Measurements from ENCODE around the gene MACROD2.
"Not testable (repeated sequence)": the region's sequence is repeated elsewhere in the genome, so short reads cannot be mapped to it uniquely, and the experiment has no call there.

The MACROD2 gene

GRCh38 chr20:14415467-14415866, 420.2 kb downstream of the MACROD2 start:
- FAIRE-seq, result no peak

GRCh38 chr20:14418376-14418775, 423.1 kb downstream of the MACROD2 start:
- FAIRE-seq, result no peak

- no peak for FAIRE-seq
Observed at GRCh38 chr20:14422892-14423291, 427.6 kb downstream of the MACROD2 start.

- FAIRE-seq, result no peak
Observed at GRCh38 chr20:14431568-14431967, 436.3 kb downstream of the MACROD2 start.

- no peak for FAIRE-seq
Observed at GRCh38 chr20:14432085-14432484, 436.8 kb downstream of the MACROD2 start.

GRCh38 chr20:14432597-14432996, 437.3 kb downstream of the MACROD2 start:
- FAIRE-seq, result no peak

- no peak for FAIRE-seq
Observed at GRCh38 chr20:14434384-14435136, 439.2 kb downstream of the MACROD2 start.

GRCh38 chr20:14441201-14441600, 445.9 kb downstream of the MACROD2 start:
- FAIRE-seq, result no peak

- FAIRE-seq, result no peak
Observed at GRCh38 chr20:14444106-14444505, 448.8 kb downstream of the MACROD2 start.

GRCh38 chr20:14445310-14445709, 450.0 kb downstream of the MACROD2 start:
- FAIRE-seq, result no peak

- FAIRE-seq, result no peak
Observed at GRCh38 chr20:14445902-14446301, 450.6 kb downstream of the MACROD2 start.

GRCh38 chr20:14446446-14446845, 451.1 kb downstream of the MACROD2 start:
- no peak for FAIRE-seq

- no peak for FAIRE-seq
Observed at GRCh38 chr20:14449323-14449722, 454.0 kb downstream of the MACROD2 start.

GRCh38 chr20:14450256-14450655, 454.9 kb downstream of the MACROD2 start:
- FAIRE-seq, result no peak

- FAIRE-seq, result no peak
Observed at GRCh38 chr20:14451458-14451857, 456.1 kb downstream of the MACROD2 start.

GRCh38 chr20:14453259-14453658, 457.9 kb downstream of the MACROD2 start:
- FAIRE-seq, result no peak

GRCh38 chr20:14454296-14454695, 459.0 kb downstream of the MACROD2 start:
- FAIRE-seq, result no peak

- not testable (repeated sequence) for FAIRE-seq
Observed at GRCh38 chr20:14467104-14467827, 471.9 kb downstream of the MACROD2 start.

GRCh38 chr20:14470231-14470899, 475.0 kb downstream of the MACROD2 start:
- FAIRE-seq, result no peak

GRCh38 chr20:14470977-14471661, 475.8 kb downstream of the MACROD2 start:
- FAIRE-seq, result no peak

- no peak for FAIRE-seq
Observed at GRCh38 chr20:14477125-14477524, 481.8 kb downstream of the MACROD2 start.

- FAIRE-seq, result no peak
Observed at GRCh38 chr20:14478126-14478525, 482.8 kb downstream of the MACROD2 start.

GRCh38 chr20:14481863-14482262, 486.5 kb downstream of the MACROD2 start:
- no peak for FAIRE-seq

Measured in TTC549 (cell line).